Measurements from ENCODE around the gene SOD2.
"Not testable (repeated sequence)": the region's sequence is repeated elsewhere in the genome, so short reads cannot be mapped to it uniquely, and the experiment has no call there.

Gene SOD2

GRCh38 chr6:159693128-159693893, at the start of gene SOD2:
Gene SOD2, minus strand, starts transcription at chr6:159693241. Its CDS starts 74 bp downstream, at chr6:159693167.
- peak; percentile 90 to 94 for DNase-seq

- DNase-seq: no peak
Measured at GRCh38 chr6:159742165-159742564, 49.1 kb upstream of the SOD2 start.

- DNase-seq: no peak
Measured at GRCh38 chr6:159739341-159739740, 46.3 kb upstream of the SOD2 start.

- DNase-seq: no peak
Measured at GRCh38 chr6:159736908-159737307, 43.9 kb upstream of the SOD2 start.

GRCh38 chr6:159733395-159733794, 40.4 kb upstream of the SOD2 start:
- DNase-seq: not testable (repeated sequence)

DNA sequence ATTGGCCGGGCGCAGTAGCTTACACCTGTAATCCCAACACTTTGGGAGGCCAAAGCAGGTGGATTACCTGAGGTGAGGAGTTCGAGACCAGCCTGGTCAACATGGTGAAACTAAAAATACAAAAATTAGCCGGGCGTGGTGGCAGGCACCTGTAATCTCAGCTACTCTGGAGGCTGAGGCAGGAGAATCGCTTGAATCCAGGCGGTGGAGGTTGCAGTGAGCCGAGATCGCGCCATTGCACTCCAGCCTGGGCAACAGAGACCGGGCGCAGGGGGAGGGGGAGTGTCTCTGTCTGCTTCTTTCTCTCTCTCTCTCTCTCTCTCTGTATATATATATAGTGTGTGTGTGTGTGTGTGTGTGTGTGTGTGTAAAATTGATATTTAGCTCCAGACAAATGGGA, 39.5 kb upstream of the SOD2 start:
- DNase-seq: not testable (repeated sequence)

DNA sequence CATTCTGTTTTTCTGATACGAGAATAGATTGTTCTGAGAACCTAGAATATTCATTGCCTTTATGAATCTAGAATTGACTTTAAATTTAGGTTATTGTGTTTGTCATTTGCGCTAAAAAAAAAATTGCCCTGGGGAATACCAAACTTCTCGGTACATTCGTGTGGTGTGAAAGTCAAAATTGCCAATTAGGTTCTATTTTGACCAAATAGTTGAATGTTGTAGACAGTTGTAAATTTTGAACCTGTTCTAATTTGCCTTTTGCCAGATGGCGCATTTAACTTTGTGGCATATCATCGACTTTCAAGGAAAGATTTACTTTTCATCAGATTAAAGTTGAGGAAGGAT, 37.3 kb upstream of the SOD2 start:
- no peak for DNase-seq

DNA sequence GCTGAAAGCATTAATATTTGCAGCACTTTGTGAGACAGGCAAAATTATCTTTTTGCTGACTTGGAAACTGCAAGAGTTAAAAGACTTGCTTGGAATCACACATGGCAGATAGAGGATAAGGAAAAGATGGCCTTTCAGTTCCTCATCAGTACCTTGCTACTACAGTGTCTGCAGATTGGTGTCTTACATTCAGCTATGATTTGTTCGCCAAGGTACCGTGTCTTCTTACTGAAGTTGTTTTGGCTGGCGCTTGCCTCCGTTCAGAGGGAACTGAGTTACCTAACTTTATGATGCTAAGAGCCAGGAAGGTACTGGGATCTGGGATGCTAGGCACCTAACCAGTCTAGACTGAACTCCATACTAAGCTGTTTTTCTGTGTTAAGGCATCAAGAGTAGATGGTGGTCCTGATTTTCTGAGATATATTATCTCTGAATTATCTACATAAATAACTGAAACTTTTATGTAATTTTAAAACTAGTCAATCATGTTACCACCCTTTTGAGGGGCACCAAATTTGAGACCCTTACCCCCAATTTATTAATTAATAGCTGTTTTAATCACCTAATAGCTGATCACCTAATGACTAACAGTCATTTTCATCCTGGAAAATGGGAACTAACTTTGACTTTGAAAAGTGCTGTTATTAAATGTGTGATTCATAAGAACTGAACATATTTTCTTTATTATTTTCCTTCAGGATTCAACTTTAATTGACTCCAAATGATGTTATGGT, 36.7 kb upstream of the SOD2 start:
- no peak for DNase-seq

GRCh38 chr6:159728531-159728964, 35.5 kb upstream of the SOD2 start:
- no peak for DNase-seq

DNA sequence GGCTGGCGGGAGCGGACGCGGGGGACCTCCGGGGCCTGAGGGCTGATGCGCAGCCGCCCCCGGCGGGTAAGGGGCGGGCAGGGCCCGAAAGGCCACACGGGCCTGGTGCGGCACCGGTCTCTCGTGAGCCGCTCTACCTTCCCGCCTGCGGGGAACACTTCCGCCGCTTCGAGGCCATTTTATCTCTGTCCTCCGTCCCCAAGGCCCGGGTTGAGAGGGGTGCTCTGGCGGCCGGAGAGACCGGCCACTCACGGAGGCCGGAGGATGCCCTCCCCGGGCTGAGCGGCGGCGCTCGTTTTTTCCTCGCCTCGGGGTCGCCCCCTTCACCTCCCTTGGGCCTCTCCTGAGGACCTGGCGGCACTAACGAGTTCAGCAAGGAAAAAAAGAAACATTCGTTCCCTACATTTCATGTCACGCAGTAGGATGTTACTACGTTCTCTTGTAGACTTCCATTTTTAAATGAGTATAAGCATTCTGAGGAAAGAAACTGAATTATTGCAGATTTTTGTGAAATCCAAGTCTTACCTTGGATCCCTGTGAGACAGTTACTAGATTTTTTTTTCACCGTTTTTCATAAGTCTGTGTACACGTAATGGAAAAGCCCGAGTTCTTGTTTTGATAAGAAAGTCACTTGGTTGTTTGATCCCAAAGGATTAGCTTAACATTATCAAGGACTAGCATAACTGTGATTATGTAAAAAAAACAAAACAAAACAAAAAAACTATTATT, 34.8 kb upstream of the SOD2 start:
- DNase-seq: peak in 1 of 2 experiments; percentile 74

DNA sequence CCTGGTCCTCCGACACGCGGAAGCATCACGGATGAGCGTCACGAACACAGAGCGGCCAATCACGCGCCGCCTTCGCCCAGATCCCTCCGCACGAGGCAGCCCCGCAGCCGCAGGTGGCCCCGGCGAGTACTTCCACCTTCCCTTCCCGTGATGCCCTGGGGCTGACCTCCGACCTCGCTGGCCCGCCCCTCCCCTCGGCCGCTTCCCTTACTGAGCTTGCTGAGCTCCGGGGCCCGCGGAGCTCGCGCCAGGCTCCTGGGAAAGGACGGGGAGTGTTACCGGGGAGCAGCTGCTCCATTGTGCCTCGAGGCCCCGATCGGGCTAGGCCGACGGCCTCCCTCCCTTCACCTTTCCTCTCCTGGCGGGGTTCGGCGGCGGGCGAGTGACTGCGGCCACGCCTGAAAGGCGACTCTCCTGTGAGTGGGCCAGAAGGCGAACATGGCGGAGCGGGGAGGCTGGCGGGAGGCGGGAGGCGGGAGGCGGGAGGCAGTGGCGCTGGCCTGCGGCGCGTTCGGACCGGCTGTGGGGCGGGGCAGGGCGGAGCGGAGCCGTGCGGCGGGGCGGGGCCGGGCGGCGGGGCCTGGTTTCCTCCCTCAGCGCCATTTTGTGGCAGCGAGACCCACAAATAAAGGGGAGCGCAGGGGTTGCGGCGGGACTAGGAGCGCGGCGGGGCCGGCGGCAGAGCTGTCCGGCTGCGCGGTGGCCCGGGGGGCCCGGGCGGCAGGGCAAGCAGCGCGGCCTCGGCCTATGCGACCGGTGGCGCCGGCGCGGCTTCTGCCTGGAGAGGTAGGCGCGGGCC, 34.1 kb upstream of the SOD2 start, which contains the start of gene WTAP:
TSS of gene WTAP (plus strand) at position 589 of the 799 bp plus-strand sequence. CDS start 8,760 bp downstream, outside the sequence.
- peak; percentile 88 to 95 for DNase-seq

DNA sequence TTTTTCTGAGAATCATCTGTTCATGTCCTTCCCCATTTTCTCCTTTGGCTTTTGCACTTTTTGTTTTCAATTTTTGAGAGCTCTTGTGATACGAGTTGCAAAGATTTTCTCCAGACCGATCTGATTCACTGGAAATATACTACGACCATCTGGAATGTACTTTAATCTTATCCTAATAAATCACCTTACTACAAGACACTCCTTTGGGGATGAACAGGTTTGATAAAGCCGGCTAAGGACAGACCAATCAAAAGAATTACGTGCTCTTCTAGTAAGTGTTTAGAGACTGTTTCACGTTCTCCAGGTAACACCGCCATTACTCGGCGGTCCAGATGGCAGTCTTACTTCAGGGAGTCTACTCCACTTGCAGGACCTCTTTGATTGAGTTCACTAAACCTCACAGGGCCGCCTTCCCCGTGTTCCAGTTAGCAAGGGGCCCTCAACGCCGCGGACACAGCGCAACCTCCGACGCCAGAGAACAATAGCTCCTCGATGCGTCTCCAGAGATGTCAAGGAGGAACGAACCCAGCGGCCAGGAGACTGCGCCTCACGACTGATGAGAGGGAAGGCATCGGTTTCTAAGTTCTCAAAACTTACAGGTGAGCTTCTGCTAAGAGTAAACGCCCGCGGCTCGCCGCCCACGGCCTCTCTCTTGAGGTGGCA, 33.3 kb upstream of the SOD2 start:
- peak in 1 of 2 experiments; percentile 81 for DNase-seq

DNA sequence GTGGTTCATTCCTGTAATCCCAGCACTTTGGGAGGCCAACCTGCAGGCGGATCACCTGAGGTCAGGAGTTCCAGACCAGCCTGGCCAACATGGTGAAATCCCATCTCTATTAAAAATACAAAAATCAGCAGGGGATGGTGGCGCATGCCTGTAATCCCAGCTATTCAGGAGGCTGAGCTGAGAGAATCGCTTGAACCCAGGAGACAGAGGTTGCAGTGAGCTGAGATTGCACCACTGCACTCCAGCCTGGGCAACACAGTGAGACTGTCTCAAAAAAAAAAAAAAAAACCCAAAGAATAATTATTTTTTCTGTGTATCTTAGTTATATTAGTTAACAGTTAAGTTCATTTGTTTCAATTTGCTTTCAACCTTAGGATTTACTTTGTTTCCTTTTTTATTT, 32.2 kb upstream of the SOD2 start:
- not testable (repeated sequence) for DNase-seq

- DNase-seq: no peak
Measured at GRCh38 chr6:159724778-159725177, 31.7 kb upstream of the SOD2 start.

DNA sequence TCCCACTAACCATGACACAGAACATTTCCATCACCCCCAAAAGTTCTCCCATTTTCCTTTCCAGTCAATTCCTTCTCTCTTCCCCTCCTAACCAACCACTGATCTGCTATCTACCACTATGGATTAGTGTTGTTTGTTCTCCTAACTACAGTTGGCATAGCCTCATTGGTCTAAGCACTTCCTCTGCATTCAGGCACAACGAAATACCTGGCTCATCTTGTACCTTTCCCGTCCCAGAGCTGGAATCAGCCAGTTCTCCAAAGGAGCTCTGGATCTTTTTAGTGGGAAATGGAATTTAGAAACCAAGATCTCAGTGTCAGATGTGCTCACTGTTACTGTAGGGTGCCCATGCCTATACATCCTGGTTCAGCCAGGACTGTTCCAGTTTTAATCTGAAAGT, 30.2 kb upstream of the SOD2 start:
- DNase-seq: no peak

- DNase-seq: no peak
Measured at GRCh38 chr6:159722655-159723054, 29.6 kb upstream of the SOD2 start.

DNA sequence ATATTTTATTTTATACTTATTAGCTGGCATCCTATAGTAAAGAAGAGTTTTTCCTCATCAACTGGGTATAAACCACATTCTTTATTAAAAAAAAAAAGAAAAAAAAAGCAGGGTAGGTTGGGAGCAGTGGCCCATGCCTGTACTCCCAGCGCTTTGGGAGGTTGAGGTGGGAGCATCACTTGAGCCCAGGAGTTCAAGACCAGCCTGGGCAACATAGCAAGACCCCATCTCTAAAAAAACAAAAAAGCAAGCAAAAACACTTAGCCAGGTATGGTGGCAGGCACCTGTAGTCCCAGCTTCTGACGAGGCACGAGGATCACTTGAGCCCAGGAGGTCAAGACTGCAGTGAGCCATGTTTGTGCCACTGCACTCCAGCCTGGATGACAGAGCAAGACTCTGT, 28.9 kb upstream of the SOD2 start:
- not testable (repeated sequence) for DNase-seq

GRCh38 chr6:159720708-159721107, 27.7 kb upstream of the SOD2 start:
- DNase-seq: peak in 1 of 2 experiments; percentile 12

DNA sequence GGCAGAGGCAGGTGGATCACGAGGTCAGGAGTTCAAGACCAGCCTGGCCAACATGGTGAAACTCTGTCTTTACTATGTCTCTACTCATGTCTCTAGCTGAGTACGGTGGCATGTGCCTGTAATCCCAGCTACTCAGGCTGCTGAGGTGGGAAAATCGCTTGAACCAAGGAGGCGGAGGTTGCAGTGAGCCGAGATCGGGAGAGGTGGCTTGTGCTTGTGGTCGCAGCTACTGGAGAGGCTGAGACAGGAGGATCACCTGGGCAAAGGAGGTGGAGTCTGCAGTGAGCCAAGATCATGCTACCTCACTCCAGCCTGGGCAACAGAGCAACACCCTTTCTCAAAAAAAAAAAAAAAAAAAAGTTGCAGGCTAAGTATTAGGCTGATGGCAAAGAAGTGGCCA, 26.2 kb upstream of the SOD2 start:
- no peak for DNase-seq

DNA sequence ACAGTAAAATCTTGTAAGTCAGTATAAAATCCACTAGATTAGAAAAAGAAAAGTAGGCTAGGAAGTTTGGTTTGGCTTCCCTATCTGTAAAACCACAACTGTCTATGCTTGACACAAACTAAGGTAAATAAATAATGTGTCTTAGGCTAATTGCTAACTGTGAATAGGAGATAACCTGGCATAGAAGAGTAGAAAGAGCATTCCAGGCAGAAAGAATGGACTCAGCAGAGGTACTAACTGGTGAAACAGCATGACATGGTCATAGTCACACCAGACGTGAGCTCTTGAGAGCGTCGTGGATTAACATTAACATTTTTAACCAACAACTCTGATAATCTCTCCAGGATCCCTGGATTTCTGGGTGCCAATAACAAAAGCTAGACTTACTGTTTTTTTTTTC, 25.6 kb upstream of the SOD2 start:
- no peak for DNase-seq

DNA sequence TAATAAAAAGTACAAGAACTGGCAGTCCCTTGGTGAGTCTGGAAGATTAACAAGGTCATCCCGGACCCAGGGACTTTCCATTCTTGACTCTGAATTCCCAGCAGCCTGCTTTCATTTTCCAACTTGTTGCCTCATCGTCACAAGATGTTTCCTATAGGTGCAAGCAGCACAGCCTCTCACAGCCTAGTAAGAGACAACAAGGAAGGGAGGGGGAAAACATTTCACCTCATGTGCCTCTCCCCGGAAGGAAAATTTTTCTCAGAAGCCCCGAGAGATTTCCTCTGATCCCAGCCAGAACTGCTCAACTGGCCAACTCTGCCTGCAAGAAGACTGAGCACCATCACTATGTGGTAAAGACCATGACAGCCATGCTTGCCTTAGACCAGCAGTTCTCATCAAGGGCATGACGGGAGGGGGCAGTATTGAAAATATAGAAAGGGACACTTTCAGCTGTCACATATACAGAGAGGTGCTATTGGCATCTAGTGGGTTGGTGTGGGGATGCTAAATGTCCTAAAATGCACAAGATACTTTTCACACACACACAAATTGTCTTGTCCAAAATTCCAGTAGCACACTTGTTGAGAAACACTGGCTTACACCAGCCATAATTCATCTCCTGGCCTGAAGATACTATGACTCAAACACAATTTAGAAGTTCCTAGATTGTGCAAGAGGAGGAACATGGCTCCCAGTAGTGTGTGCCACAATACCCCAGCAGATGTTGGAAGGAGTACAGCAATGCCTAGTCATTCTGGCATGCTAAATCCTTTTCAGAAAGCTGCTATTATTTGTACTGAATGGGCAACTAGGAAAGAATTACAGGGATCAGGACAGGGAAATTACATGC, 23.4 kb upstream of the SOD2 start:
- no peak for DNase-seq
